K562 (cell line): Measurements from ENCODE around the gene SAMD11. TPM values are rescaled to one million over a fixed set of nuclear protein-coding genes. Genes with fewer than 3 reads are reported as not detected.

ENCODE experiments used
- CBX5 ChIP-seq: IDR thresholded peaks from 2 replicates; pipeline ENCODE4 v1.6.1; 2014; ENCODE audit warnings: low read depth, borderline replicate concordance
- E2F4 ChIP-seq: sonication (generic); formaldehyde crosslinking; IDR thresholded peaks from 2 replicates; pipeline ENCODE4 v1.8.0; 2022; ENCODE audit warnings: mild to moderate bottlenecking, low read depth, missing genetic modification reagents
- ETS2 ChIP-seq: IDR thresholded peaks from 2 replicates; pipeline ENCODE4 v1.6.1; 2016; ENCODE audit warnings: borderline replicate concordance, missing genetic modification characterization, mild to moderate bottlenecking, moderate library complexity, missing compliant biosample characterization; ENCODE audit not compliant: poor library complexity, severe bottlenecking
- EWSR1 ChIP-seq: fragments of 450-650 bp; IDR thresholded peaks from 2 replicates; pipeline ENCODE4 v1.6.1; 2018; ENCODE audit warnings: borderline replicate concordance, mild to moderate bottlenecking, low read depth, moderate library complexity; ENCODE audit not compliant: partially characterized antibody
- FOXA1 ChIP-seq: fragments of 450-650 bp; IDR thresholded peaks from 2 replicates; pipeline ENCODE4 v1.6.1; 2016; ENCODE audit warnings: mild to moderate bottlenecking, borderline replicate concordance
- HNRNPUL1 ChIP-seq: fragments of 200-400 bp; formaldehyde crosslinking; IDR thresholded peaks from 2 replicates; pipeline ENCODE4 v1.6.1; 2017; ENCODE audit warnings: low read length
- IRF2 ChIP-seq: sonication (generic); formaldehyde crosslinking; IDR thresholded peaks from 2 replicates; pipeline ENCODE4 v1.8.1; 2022; ENCODE audit warnings: mild to moderate bottlenecking, missing genetic modification reagents
- NR0B1 ChIP-seq: fragments of 450-650 bp; IDR thresholded peaks from one replicate; pipeline ENCODE4 v1.6.1; 2018; ENCODE audit warnings: mild to moderate bottlenecking, moderate library complexity; ENCODE audit not compliant: partially characterized antibody
- RBM34 ChIP-seq: fragments of 200-400 bp; formaldehyde crosslinking; IDR thresholded peaks from 2 replicates; pipeline ENCODE4 v1.6.1; 2018; ENCODE audit warnings: low read length, borderline replicate concordance; ENCODE audit not compliant: insufficient read depth
- UBTF ChIP-seq, 2 experiments: IDR thresholded peaks; 2 replicates each; pipeline ENCODE4 v1.6.1; 2012; ENCODE audit warnings: improper control_type of control experiment in 2 of 2, low read depth in 2 of 2, low read length in 2 of 2, borderline replicate concordance in 1 of 2
- ZBTB40 ChIP-seq, 2 experiments: fragments of 450-650 bp in 1 of 2; sonication (generic) in 1 of 2; formaldehyde crosslinking in 1 of 2; IDR thresholded peaks; 2 replicates each; pipeline versions ENCODE4 v1.7.1 to v1.9.0; 2016 to 2022; ENCODE audit warnings: inconsistent platforms in 1 of 2, mild to moderate bottlenecking in 1 of 2, missing genetic modification reagents in 1 of 2
- ZNF282 ChIP-seq: sonication (generic); formaldehyde crosslinking; IDR thresholded peaks from 2 replicates; pipeline ENCODE4 v1.8.1; 2023; ENCODE audit warnings: missing genetic modification reagents
- polyA plus RNA-seq, 8 experiments: library from polyadenylated mRNA; depleted of rRNA in 4 of 8; stranded (reverse) in 5 of 8; unstranded in 3 of 8; fragments of >200 nt; fragmentation: Nextera tagmentation in 2 of 8; fragmentation: Illumina TruSeq in 1 of 8; extraction: Ambion mirVana in 2 of 8; extraction: Trizol in 1 of 8; gene quantifications; 2 replicates each; pipeline versions ENCODE4 v1.2.1 to v1.2.3, GENCODE V29; 2011 to 2014; ENCODE audit warnings: inconsistent platforms in 1 of 8, missing spikeins in 1 of 8
- total RNA-seq, 7 experiments: library from RNA; depleted of rRNA in 6 of 7; stranded (reverse); fragments of >200 nt in 6 of 7; fragmentation: Illumina TruSeq in 2 of 7; extraction: Trizol in 2 of 7; gene quantifications; 2 replicates each; pipeline versions ENCODE4 v1.2.1 to v1.2.3, GENCODE V29; 2011 to 2021; ENCODE audit warnings: low replicate concordance in 1 of 7

SAMD11 gene
- total and polyA plus RNA-seq, 9 of the 15 experiments (the other 6 are each of a cell fraction or from before 2014, with no cell fraction given) = 0.07 to 0.82 (median 0.11) TPM; not detected in 2

GRCh38 chr1:904310-904950 lies 19.3 kb upstream of the SAMD11 start (continued):
- TF ChIP-seq ETS2 (no peak), NR0B1 (no peak), E2F4 (CRISPR knock-in tag) (peak; percentile 73; the same call in 1 of the 2 replicates), ZNF282 (CRISPR knock-in tag) (peak; percentile 92), FOXA1 (no peak), EWSR1 (no peak), RBM34 (no peak), HNRNPUL1 (no peak), ZBTB40 (IDR thresholded peaks at IDR 0.05) (no peak), ZBTB40 (CRISPR knock-in tag; IDR thresholded peaks at IDR 0.05) (no peak), IRF2 (peak; percentile 68; the same call in 1 of the 2 replicates), CBX5 (no peak), UBTF (IDR thresholded peaks at IDR 0.05; ENCODE audit: borderline replicate concordance in 1 of 2, low read depth in 2 of 2, low read length in 2 of 2) (peak in 1 of 2 experiments; percentile 83; a peak in 2 of 4 replicates)
